ENCODE results near the gene ELAVL4.

The ELAVL4 gene

GRCh38 chr1:50246869-50247268 is 138.1 kb downstream of the ELAVL4 start:
- DNase-seq = no peak

- peak in 21 of 56 donors; percentile 1 to 52 (median 12) for DNase-seq
Measured at GRCh38 chr1:50251702-50252101, 143.0 kb downstream of the ELAVL4 start.

GRCh38 chr1:50252196-50252595 is 143.5 kb downstream of the ELAVL4 start:
- peak in 16 of 56 donors; percentile 2 to 55 (median 12) for DNase-seq
